ACHN (cell line): Measurements from ENCODE around the gene DBI.
A peak's percentile ranks its signal among the peaks of the same experiment; 100 is the strongest.
"Not testable (repeated sequence)": the region's sequence is repeated elsewhere in the genome, so short reads cannot be mapped to it uniquely, and the experiment has no call there.

Experiments used
- DNase-seq: peaks from one replicate; pipeline ENCODE4 v3.0.0-alpha.2; 2015
- in situ Hi-C: cut with HindIII; loops from 2 replicates; pipeline ENCODE4 v1.10.0; 2017; ENCODE audit warnings: low sequenced_read_pairs, low pct_ligation_motif_present, low pct_unique_long_range_greater_than_20kb

Gene DBI

GRCh38 chr2:119359774-119360173 lies 7.0 kb upstream of the DBI start:
- DNase-seq: no peak
- in situ Hi-C loops: no loop called here

- no peak for DNase-seq
- in situ Hi-C loops: no loop called here
These were observed 6.3 kb upstream of the DBI start for GRCh38 chr2:119360423-119360966.

GRCh38 chr2:119364798-119365197 lies 2.0 kb upstream of the DBI start:
- DNase-seq: no peak
- in situ Hi-C loops: no loop called here

DNA sequence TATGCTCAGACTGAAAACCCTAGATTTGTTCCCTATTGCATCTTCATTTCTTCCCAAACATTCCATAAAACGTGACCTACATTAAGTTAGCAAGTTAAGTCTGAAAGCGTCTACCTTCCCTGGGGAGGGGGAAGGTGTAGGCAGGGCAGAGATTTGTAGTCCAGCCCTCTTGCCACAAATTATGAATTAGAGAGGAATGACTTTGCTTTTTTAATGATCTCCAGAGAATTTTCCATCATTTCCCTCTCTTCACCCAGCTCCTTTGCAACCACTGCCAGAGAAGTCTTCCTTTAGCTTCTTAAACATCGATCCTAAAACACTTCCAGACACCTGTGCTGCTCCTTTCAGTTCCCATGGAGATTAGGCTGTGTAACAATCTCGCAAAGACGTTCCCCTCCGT lies 1.3 kb upstream of the DBI start:
- DNase-seq: no peak
- in situ Hi-C loops: no loop called here

GRCh38 chr2:119366161-119366648 lies 572 bp upstream of the DBI start:
- in situ Hi-C loops: no loop called here
- DNase-seq: peak; percentile 31

DNA sequence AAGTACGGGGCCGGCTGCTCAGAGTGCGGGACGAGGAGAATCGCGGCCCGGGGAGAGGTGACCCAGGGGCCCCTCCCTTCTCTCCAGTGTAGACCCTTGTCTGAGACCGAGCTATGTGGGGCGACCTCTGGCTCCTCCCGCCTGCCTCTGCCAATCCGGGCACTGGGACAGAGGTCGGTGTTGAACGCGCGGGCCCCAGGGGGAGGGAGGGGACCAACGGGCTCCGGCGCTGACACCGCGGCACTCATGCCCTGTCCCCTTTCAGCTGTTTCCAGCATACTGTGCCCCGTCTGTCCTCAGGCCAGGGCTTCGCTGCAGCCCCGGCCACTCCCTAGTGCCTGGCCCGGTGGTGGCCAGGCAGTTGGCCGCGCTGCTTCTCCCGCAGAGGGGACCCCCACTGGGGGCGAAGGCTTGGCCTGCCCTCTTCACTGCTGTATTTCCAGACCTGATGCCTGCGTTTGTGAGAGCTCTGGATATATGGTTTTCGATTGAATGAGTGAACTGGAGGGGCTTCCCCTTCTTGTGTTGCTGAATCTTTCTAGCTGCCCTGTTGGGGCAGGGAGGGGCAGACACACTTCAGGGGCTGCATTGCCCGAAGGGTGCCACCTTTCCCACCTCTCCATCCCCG lies 809 bp downstream of the DBI start:
- in situ Hi-C loops: no loop called here
- peak; percentile 42 for DNase-seq

GRCh38 chr2:119369845-119370244 lies 3.1 kb downstream of the DBI start:
- in situ Hi-C loops: no loop called here
- no peak for DNase-seq

- DNase-seq: no peak
- in situ Hi-C loops: no loop called here
These were observed 4.3 kb downstream of the DBI start for GRCh38 chr2:119371111-119371510.

DNA sequence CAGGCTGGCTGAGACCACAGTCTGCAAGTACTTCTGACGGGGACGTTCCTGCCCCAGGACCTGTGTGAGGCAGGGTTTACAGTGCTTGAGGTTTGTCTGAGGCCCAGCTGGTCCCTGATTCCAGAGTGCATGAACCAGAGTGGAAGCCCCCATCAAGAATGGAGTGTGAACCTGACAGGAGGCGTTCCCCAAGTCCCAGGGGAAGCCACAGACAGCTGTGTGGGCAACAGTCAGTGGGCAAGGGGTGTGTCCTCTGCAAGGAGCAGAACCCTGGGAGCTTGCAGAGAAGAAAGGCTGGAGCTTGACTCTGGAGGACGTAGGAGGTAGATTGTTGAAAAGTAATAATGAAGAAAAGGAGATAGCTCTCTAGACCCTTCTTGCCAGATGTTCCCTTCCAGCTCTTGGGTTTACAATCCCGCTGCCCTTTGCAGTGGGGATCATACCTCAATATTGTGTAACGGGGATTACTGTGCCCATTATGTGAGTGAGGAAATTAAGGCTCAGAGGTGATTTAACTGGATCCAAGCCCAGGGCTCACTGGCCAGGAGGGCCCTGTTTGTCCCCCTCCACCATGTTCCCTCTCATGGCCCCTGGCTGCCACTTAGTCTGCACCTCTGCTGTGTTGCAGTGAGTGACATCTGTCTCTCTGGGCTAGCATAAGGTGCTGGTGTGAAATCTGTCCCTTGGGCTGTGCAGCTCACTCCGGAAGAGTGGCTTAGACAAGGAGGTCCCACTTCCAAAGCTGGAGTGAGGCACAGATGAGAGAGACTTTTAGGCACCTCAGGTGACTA lies 6.2 kb downstream of the DBI start:
- DNase-seq: no peak
- in situ Hi-C loops: no loop called here

DNA sequence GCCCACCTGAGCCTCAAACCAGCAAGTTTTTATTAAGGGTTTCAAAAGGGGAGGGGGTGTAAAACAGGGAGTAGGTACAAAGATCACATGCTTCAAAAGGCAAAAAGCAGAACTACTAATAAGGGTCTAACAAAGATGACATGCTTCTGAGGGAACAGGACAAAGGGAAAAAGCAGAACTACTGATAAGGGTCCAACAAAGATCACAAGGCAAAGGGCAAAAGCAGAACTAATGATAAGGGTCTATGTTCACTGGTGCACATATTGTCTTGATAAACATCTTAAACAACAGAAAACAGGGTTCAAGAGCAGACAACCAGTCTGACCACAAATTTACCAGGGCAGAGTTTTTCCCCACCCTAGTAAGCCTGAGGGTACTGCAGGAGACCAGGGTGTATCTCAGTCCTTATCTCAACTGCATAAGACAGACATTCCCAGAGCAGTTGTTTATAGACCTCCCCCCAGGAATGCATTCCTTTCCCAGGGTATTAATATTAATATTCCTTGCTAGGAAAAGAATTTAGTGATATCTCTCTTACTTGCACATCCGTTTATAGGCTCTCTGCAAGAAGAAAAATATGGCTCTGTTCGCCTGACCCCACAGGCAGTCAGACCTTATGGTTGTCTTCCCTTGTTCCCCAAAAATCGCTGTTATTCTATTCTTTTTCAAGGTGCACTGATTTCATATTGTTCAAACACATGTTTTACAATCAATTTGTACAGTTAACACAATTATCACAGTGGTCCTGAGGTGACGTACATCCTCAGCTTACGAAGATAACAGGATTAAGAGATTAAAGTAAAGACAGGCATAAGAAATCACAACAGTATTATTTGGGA lies 7.3 kb downstream of the DBI start:
- in situ Hi-C loops, DNase-seq: not testable (repeated sequence)

GRCh38 chr2:119376406-119376805 lies 9.6 kb downstream of the DBI start:
- DNase-seq, in situ Hi-C loops: not testable (repeated sequence)

GRCh38 chr2:119376810-119377209 lies 10.0 kb downstream of the DBI start:
- no peak for DNase-seq
- in situ Hi-C loops: no loop called here

DNA sequence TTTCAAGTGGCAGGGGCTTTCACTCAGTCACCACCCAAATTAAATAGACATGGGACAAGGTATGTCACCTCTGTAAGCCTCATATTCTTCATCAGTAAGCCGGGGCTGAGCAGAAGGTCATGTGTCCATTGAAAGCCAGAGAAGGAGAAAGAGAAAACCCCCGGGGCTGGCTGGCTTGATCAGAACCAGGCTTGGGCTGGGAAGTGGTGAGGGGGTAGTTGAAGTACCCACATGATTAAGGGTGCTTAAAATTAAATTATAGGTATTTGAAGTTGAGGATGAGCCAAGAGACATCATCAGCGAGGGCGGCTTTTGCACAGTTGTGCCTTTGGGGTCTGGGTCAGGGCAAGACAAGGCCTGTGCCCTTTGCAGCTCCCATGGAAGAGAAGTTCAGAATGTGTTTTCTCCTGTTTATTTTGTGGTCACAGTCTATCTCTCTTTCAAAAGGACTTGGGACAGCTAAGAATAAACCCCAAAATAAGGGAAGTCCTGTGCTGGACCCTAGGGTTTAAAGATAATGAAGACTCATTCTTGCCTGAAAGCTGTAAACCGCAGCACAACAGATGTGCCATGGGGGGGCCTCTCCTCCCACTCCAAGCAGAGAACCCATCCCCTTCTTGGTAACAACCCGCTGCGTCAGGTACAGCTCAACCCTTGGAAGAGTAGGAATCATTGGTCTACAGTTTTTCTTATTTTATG lies 10.7 kb downstream of the DBI start:
- in situ Hi-C loops: no loop called here
- no peak for DNase-seq

GRCh38 chr2:119377993-119378345 lies 11.2 kb downstream of the DBI start:
- DNase-seq: no peak
- in situ Hi-C loops: no loop called here

GRCh38 chr2:119378566-119378965 lies 11.8 kb downstream of the DBI start:
- DNase-seq: no peak
- in situ Hi-C loops: no loop called here

- in situ Hi-C loops: no loop called here
- DNase-seq: no peak
These were observed 16.8 kb downstream of the DBI start for GRCh38 chr2:119383410-119384140.

DNA sequence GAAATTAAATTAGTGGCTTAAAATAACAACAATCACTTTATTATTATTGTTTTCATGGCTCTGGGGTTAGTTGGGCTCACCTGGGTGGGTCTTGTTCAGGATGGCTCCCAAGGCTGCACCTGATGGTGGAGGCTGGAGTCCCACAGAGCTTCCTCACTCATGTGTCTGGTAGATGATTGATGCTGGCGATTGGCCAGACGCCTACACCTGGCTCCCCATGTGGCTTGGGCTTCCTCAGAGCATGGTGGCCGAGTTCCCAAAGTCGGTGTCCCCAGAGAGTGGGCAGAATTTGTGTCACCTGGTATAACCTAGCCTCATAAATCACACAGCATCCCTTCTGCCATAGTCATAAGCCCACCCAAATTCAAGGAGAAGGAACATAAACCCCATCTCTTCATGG lies 18.2 kb downstream of the DBI start:
- in situ Hi-C loops: no loop called here

GRCh38 chr2:119385466-119385865 lies 18.7 kb downstream of the DBI start:
- DNase-seq: no peak
- in situ Hi-C loops: no loop called here

More for the DNA sequence above, 18.2 kb downstream of the DBI start:
- DNase-seq: no peak
